ENCODE data around the gene CELF6.

DNA sequence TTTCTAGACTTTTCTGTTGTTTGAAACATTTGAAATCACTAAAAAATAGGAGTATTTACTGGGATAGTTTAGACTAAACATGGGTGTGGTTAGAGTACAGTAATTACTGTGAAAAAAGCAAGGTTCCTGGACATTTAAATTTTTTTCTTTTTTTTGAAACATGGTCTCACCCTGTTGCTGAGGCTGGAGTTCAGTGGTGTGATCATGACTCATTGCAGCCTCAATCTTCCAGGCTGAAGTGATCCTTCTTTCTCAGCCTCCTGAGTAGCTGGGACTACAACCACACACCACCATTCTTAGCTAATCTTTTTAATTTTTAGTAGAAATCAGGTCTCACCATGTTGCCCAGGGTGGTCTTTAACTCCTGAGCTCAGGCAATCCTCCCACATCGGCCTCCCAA lies 20.4 kb upstream of the CELF6 start:
- TF ChIP-seq, protein P1, sequence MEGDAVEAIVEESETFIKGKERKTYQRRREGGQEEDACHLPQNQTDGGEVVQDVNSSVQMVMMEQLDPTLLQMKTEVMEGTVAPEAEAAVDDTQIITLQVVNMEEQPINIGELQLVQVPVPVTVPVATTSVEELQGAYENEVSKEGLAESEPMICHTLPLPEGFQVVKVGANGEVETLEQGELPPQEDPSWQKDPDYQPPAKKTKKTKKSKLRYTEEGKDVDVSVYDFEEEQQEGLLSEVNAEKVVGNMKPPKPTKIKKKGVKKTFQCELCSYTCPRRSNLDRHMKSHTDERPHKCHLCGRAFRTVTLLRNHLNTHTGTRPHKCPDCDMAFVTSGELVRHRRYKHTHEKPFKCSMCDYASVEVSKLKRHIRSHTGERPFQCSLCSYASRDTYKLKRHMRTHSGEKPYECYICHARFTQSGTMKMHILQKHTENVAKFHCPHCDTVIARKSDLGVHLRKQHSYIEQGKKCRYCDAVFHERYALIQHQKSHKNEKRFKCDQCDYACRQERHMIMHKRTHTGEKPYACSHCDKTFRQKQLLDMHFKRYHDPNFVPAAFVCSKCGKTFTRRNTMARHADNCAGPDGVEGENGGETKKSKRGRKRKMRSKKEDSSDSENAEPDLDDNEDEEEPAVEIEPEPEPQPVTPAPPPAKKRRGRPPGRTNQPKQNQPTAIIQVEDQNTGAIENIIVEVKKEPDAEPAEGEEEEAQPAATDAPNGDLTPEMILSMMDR (IDR thresholded peaks at IDR 0.05; ENCODE audit: poor library complexity) = no peak
- no peak for TF ChIP-seq EZH2 (IDR thresholded peaks at IDR 0.05; ENCODE audit: borderline replicate concordance)
